Fibroblast of lung (primary cell): ENCODE measurements around the gene FOXJ1.

Experiments
- CTCF ChIP-seq, 2 donors: IDR thresholded peaks in 1 of 2; conservative IDR thresholded peaks in 1 of 2; 1 replicate in 1 of 2; 2 replicates in 1 of 2; pipeline ENCODE4 v1.5.1; 2011 to 2012; ENCODE audit warnings: low read length in 2 of 2, control low read depth in 1 of 2, inconsistent platforms in 1 of 2, low read depth in 1 of 2, mild to moderate bottlenecking in 1 of 2
- EZH2 ChIP-seq: IDR thresholded peaks from 2 replicates; pipeline ENCODE4 v1.5.1; 2012; ENCODE audit warnings: low read length, control low read depth, mild to moderate bottlenecking; ENCODE audit errors: missing control alignments

GRCh38 chr17:76131692-76132573, 9.1 kb downstream of the FOXJ1 start:
- TF ChIP-seq CTCF (conservative IDR thresholded peaks at IDR 0.05 in 1 of 2, IDR thresholded peaks at IDR 0.05 in 1 of 2; ENCODE audit: low read depth in 1 of 2, low read length in 2 of 2) (no peak), EZH2 (no peak)
